ENCODE data around the gene TMEM158.

Gene TMEM158

DNA sequence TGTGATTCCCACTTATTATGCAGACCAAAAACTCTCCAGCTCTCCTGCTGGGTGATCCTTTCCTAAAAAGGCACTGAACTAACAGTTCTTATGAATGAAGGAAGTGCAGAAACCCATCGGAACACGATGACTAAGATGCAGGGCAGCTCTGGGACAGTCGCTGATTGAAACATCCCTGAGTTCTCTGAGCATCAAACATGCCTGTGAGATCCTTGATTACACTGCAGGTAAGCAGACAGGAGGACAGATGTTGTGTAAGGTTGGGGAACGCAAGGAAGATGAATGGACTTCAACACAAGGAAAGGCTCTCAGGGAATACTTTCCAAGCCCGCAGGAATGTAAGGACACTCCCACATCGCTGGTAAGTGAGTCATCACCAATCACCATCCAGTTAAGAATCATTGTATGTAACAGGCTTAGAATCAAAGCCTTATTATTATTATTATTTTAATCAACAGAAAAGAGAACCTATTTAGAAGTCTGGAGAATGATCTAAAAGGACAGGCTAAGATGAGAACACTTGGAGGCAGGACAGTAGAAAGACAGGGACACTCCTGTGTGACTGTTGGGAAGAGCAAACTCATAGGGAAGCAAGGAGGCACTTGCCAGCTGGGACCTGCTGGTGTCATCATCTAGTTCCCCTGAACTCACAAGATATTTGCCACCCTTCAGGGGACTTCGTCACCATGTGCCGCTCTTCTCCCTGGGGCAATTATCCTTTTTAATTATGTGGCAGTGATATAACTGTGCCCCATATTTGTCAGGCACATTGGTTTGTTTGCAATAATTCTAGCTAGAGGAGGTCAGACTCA lies 26.0 kb downstream of the TMEM158 start:
- no peak for DNase-seq

DNA sequence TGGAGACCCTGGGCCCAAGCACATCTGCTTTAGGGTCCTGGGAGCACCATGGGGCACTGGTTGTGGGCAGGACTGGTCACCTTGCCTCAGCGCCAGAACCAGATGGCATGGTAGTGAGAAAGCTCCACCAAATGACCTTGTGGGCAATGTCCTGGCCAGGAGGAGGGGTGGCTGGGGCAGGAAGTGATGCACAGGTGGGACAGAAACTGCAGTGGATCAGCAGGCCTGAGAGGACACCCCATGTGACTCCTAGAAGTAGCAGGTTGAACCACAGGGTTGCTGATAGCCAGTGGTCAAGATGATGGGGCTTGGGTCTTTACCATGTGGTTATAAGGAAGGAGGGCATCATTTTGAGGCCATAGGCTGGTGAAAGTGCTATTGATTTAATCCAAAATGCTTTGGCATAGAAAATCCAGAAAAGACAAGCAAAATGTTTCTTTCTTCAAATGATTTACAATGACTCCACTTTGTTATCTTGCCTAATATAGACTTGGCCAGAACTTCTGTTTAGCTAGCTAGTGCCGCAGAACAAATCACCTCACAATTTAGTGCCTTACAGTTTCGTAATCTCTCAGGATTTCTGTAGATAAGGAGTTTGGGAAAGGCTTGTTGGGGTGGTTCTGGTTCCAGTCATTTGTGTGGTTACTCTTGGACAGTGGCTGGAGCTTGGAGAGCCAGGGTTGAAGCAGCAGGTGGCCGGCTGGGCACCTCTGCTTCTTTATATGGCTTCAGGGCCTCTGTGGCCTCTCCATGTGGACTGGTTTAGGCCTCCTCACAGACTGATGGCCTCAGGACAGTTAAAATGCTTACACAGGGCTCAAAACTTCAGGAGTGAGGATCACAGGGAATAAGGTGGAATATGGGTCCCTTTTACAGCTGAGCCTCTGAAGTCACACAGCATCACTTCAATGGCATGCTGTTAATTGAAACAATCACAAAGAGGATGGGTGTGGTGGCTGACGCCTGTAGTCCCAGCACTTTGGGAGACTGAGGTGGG lies 27.5 kb downstream of the TMEM158 start:
- no peak for DNase-seq

DNA sequence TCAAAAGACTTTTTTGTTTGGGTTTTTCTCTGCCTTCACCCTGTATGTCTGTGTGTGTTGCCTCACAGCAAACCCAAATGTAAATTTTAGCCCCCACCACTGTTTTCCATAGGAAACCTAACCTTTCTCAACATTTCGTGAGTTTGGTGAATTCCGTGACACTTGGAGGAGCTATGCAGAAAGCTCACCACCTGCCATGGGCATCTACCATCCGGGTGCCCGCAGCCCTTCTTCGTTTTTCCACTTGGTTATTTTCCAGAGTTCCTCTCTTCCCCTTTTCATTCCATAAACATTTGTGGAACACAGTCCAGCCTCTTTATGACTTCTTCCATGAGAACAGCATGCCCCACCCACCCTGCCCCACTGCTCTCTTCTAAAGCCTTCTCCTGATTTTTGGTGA lies 31.3 kb downstream of the TMEM158 start:
- DNase-seq, result no peak

DNA sequence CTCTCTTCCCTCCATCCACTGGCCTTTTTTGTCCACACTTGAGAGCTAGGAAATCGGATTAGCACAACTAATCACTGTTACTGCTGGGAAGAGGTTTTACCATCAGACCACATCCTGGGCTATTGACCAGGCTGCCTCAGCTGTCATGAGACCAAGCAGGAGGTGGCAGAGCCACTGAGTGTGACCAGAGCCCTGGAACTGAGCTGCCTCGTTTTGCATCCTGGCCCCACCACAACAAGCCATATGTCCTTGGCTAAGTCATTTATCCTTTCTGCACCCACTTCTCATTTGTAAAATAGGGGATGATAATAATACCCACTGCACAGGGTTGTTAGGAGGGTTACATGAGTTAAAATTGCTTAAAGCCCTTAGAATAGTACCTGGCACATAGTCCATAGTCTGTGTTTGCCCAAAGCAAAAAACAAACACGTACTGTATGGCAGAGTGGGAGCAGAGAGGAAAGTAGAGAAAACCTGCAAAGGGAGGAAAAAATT lies 34.1 kb downstream of the TMEM158 start:
- DNase-seq, result no peak

DNA sequence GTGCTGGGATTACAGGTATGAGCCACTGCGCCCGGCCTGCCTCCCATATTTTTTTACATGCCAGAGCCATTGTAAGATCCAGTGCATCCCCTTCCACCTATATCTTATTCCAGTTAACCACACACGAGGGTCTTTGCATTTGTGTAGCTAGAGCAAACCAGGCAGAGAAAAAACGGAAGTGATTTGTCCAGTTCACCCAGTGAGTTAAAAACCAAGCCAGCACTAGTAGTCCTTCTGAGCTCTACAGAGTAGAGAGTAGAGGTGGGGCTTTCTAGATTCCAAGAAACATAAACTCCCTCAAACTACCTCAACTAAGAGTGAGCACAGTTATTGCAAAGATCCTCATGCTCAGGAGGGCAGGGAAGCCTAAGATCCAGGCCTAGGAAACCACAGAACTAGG lies 34.7 kb downstream of the TMEM158 start:
- DNase-seq, result no peak

DNA sequence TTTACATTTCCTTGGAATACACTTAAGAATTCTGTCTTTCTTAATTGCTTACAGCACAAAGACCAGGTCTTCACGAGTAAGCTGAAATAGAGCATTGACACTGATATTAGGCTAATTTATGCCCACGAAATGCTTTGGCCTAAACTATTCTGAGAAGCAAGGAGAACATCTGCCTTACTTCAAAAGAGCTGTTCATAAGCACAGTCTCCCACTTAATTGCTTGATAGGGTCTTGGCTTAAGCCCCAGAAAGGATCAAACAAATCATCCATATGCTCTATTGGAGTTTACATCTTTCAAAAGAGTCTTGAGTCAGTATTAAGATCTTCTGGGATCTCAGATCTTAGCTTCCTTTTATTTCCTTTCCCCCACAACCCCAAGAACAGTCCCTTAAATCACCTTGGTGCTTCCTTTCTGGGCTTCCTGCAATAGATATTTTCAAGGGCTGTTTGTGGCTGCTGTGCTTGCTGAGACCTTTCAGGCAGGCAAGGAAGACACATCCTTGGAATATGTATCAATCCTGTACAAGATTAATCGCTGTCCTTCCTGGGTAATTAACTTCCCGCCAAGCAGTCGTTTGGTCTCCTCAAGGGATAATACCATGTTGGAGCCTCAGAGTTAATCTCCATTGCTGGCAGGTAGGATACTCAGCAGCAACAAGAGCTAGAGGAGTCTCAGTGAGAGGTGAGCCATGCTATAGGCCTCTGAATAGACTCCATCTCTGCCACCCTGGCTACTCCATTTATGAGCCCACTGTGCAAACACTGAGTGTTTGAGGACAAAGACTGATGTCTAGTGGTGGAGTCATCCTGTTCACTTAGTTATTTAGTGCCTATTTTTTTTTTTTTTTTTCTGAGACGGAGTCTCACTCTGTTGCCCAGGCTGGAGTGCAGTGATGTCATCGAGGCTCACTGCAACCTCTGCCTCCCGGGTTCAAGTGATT lies 37.1 kb downstream of the TMEM158 start:
- DNase-seq, result no peak

DNA sequence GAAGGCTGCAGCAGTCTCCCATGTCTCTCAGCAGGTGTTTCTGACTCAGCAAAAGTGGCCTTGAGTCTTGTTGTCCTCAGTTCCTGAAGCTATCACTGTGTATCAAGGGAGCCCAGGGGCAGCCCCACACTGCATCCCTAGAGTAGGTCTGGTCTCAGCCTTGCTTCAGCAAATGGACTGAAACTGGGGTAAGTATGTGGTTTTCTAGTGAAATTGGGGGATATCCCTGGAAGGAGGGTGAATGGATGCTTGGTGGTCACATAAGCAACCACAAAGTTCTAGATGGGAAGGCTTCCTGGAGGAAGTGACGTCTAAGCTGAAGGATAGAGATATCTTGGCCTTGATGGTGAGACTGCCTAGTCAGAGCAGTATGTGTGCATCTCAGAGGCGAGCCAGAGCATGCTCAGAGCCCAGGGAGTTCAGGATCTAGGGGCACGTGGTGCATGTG lies 38.4 kb downstream of the TMEM158 start:
- no peak for DNase-seq

DNA sequence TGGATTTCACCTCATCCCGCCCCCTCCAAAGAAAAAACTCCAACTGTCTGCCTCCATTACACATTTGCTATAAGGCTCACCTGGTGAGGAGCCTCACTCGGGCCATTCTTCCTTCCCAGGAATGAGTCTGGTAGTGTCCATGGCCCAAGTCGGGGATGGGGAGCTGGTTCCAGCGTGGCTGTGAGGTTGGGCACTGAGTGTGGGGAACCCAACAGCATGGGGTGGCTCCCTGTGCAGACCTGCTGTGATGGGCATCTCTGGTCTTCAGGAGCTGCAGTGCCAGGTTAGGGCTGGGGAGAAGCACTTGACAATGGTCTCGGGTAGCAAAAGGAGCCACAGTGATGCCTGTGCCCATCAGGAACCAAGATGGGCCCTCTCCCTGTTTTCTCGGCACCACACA lies 39.2 kb downstream of the TMEM158 start:
- DNase-seq, result no peak

DNA sequence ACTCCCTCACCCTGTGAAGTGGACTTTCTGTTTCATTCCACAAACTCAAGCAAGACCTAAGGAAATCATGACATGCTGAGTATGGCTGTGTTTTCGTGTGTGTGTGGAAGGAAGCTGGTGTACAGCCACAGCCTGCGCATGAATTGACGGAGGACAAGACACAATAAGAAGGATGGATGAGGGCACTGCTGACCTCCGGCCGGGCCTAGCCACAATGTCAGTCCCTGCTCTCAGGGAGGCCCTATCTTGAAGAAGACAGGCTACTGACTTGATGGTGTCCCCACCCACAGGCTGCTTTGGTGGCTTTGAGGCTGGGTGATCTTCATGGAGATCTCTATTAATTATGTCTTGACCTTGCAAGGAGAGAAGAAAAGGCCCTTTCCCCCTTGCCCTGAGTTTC lies 40.6 kb downstream of the TMEM158 start:
- no peak for DNase-seq

DNA sequence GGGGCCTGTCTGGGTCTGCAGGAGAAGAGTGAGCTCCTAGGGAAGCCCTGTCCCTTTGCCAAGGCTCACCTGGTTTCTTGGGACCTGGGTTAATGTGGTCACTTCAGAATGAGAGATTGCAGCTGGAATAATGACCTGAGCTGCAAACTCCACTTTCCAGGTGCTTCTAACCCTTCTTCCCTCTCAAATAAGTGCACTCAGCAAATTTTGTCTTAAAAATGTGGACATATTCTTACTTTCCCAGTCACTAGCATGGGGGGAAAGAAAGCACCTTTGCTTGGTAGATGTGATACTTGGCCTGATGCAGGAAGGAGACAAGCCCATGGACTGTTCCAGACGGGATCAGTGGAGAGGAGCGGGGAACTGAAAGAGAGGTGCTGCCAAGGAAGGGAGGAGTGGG lies 41.0 kb downstream of the TMEM158 start:
- no peak for DNase-seq

DNA sequence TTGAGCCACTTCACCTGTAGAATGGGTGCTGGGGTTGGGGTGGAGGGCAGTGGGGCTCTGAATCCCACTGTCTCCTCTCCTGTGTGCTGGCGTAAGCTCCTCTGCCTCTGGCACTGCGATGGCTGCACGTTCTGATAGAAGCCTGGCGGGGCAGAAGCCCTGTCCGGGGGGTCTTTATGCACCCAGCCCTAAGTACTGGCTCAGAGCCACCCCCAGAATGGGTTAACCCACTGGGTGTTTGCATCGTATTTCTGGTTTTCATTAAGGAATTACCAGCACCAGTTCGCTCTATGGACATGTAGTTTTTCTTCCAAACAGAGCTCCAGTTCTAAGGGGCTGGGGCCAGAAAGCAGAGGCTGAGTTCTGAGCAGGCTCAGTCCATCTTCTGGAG lies 42.2 kb downstream of the TMEM158 start:
- DNase-seq, result no peak

DNA sequence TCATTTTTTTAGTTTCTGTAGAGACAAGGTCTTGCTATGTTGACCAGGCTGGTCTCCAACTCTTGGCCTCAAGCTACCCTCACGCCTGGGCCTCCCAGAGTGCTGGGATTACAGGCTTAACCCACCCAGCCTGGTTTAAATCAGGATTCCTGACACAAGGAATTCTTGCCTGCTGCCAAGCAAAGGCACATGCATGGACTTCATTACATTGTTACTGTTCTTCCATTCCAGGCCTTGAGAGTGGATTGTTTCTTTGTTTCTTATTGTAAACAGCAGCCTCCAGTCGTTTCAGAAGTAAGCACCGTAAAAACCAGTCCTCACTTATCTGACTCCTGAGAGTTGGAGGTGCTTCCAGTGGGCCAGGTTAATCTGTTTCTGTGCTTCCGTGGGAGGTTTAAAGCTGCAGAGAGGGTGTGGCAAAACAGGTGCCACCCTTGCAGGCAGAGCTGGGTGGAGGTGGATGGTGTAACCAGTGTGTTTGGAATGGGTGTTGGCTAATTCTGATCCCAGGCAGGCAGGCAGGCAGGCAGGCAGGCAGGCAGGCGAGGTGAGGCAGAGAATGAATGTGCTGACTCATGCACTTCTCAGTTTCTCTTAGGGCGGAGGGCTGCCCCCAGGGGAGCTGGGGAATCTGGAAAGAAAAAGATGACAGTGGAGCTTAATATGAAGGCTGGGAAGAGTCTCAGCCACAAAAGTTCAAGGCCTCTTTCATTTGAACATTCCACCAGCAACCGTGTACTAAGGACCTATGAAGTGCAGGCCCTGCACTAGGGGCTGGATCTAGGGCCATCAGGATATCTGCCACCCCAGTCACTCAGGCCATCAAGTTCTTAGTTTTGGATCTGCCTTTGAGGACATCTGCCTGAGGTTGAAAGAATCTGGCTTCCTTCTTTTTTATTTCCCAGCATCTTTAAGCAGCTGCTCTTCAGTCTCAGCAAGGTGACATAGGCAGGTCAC lies 42.9 kb downstream of the TMEM158 start:
- no peak for DNase-seq

DNA sequence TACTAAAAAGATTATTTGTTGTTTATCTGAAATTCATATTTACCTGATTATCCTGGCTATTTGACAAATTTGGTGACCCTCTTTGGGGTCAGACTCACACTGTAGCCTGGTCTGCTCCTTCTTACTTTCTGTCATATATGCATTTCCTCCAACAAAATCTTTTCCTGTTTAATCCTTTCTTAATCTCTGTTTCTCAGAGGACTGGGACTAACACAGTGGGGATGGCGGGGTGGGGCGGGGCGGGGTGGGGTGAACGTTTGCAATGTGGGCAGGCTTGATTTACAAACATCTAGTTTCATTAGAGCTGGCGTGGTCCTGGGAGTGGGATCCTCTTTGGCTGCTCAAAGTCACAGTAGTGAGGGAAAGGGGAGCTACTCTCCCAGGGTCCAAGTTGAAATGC lies 44.6 kb downstream of the TMEM158 start:
- DNase-seq, result no peak

DNA sequence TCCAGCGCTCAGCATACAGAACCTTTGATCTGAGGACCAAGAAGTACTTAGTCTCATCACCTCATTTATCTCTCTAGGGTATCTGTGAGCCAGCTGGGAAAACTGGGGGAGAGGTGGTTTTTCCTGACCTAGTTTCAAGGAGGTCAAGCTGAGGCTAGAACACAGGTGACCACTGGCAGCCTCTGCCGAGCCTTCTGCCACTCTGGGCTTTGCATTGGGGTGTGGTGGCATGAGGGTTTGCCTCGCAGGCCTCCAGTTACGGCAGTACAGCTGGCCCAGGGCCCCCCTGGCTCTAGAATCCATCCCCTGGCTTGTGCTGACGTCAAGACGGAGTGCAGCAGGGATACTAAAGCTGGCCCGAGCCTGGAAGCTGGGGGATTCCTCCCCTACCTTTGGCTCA lies 45.2 kb downstream of the TMEM158 start:
- no peak for DNase-seq

DNA sequence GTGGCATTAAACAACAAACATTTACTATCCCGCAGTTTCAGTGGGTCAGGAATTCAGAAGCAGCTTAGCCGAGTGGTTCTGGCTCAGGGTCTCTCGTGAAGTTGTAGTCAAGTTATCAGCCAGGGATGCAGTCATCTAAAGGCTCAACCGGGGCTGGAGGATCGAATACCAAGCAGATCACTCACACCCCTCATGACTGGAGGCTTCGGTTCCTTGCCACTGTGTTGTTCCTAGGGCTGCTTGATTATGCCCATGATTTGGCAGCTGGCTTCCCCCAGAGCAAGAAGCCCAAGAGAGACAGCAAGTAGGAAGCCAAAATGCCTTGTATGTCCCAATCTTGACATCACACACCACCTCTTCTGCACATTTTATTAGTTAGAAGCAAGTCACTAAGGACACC lies 46.0 kb downstream of the TMEM158 start:
- DNase-seq, result no peak

DNA sequence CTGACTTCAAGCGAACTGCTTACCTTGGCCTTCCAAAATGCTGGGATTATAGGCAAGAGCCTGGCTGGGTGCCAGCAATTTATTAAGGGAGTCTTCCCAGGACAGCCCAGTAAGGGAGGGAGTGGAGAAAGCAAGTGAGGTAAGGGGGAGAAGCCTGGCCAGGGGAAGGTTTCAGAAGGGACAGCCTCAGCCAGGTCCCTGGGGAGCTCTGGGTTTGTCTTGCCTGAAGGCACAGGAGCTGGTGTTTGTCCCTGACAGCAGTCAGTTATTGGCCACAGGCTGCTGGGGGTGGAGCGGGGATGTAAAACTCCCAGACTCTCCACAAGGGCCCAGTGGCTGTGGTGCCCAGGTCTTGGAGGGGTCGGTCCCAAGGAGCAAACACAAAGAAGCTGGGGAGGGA lies 46.9 kb downstream of the TMEM158 start:
- no peak for DNase-seq

DNA sequence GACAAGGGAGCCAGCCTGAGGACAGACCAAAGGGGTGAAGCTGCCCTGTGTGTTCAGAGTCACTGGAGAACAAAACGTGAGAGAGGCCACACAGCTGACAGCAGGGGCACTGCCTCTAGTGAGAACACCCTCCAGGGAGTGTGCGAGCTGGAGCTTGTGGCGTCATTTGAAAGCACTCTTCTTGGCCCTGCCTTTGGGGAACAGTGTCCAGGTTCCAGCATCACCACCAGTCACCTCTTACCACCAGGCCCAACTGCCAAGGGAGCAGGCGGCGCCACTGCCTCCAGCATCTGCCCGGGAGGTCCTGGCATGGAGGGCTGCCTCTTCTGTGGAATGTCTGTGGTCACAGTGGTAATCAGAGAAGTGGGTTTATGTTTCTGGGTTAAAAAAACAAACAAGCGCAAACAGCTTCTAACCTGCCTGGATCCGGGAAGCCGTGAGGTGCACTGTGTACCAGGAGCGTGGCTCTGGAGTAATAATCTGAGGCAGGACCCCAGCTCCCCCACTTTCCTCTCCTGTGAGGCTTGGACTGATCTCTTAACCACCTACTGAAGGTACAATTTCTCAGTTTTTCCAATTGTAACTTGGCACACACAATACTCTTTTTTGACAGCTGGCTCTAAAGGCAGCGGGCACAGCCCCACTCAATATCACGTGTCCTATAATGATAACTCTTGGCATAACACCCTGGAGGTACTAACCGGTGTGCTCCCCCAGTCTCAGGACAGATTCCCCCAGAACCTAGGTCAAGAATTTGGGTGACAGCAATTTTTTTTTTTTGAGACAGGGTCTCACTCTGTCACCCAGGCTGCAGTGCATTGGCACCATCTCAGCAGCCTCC lies 47.7 kb downstream of the TMEM158 start:
- DNase-seq, result no peak

DNA sequence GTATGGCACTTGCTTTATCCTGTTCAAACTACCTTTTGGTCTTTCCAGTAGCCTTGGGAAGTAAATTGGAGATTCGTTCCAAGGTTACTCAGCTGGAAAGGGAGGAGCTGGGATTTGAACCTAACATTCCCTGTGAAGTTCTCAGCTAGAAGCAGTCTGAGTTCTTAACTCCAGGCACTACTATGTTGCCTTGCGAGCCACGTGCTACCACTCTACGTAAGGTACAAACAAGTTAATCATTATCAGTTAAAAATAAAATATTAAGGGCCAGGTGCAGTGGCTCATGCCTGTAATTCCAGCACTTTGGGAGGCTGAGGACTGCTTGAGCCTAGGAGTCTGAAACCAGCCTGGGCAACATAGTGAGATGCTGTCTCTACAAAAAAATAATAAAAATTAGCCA lies 49.2 kb downstream of the TMEM158 start:
- DNase-seq, result no peak

Measured in stimulated activated CD4-positive, alpha-beta T cell treated with anti-CD3 and anti-CD28 coated beads, Interleukin-4, amount 100 ng/mL, for 4 hours (primary cell).